ENCODE measurements around the gene SMCO1. TPM values are rescaled to one million over a fixed set of nuclear protein-coding genes. Genes with fewer than 3 reads are reported as not detected.

The SMCO1 gene
- total RNA-seq, 4 donors from 2014 or later = 0.46 to 2.2 (median 1.5) TPM

GRCh38 chr3:196501316-196502044 lies 13.7 kb downstream of the SMCO1 start:
- no peak for DNase-seq
- peak overlapping the region; percentile 91 to 95 (median 93) for H3K27ac ChIP-seq
- no peaks in the 10 kb centered on the region for H3K9me3 ChIP-seq
- peaks cover 18 to 22% of the 10 kb centered on the region in 2 donors for H3K4me1 ChIP-seq
- no peak for TF ChIP-seq CTCF (IDR thresholded peaks at IDR 0.05 in 4 of 5, conservative IDR thresholded peaks at IDR 0.05 in 1 of 5)
- TF ChIP-seq POLR2A (IDR thresholded peaks at IDR 0.05) = no peak
- in situ Hi-C loops (cut with MboI; ENCODE audit: low sequenced_read_pairs in 4 of 4) = loop anchor here in 1 of 4 donors (25.0 kb wide), 1 partner anchor 414 kb away; the partner anchor contains the start of gene TFRC
- no peak for ATAC-seq
- peak overlapping the region; percentile 87 to 92 (median 88) for H3K4me3 ChIP-seq
- intact Hi-C loops (cut with DNase I; ENCODE audit: low total_unique reads) = no loop called here
- no peaks in the 10 kb centered on the region for H3K36me3 ChIP-seq
- no peaks in the 10 kb centered on the region for H3K27me3 ChIP-seq

- no peaks in the 10 kb centered on the region for H3K27me3 ChIP-seq
- no peaks in the 10 kb centered on the region for H3K36me3 ChIP-seq
- H3K4me1 ChIP-seq = peaks cover 23 to 33% of the 10 kb centered on the region in 2 donors
- ATAC-seq (no peak), DNase-seq (no peak)
- intact Hi-C loops (cut with DNase I; ENCODE audit: low total_unique reads) (no loop called here), in situ Hi-C loops (cut with MboI; ENCODE audit: low sequenced_read_pairs in 4 of 4) (loop anchor here in 1 of 4 donors (25.0 kb wide), 1 partner anchor 413 kb away; the partner anchor contains the start of gene TFRC)
- H3K4me3 ChIP-seq = peak overlapping the region; percentile 87 to 92 (median 88)
- TF ChIP-seq POLR2A (IDR thresholded peaks at IDR 0.05) (no peak), CTCF (IDR thresholded peaks at IDR 0.05 in 4 of 5, conservative IDR thresholded peaks at IDR 0.05 in 1 of 5) (no peak)
- H3K27ac ChIP-seq = peak overlapping the region; percentile 91 to 95 (median 93)
- H3K9me3 ChIP-seq = no peaks in the 10 kb centered on the region
Observed at GRCh38 chr3:196499807-196500524, 15.2 kb downstream of the SMCO1 start.

GRCh38 chr3:196499061-196499460 lies 16.1 kb downstream of the SMCO1 start:
- no peak for TF ChIP-seq CTCF (IDR thresholded peaks at IDR 0.05 in 4 of 5, conservative IDR thresholded peaks at IDR 0.05 in 1 of 5)
- no peak for TF ChIP-seq POLR2A (IDR thresholded peaks at IDR 0.05)
- intact Hi-C loops (cut with DNase I; ENCODE audit: low total_unique reads) = no loop called here
- Histone ChIP-seq H3K4me3 (peak overlapping the region in 1 of 4 donors; percentile 1), H3K27me3 (no peaks in the 10 kb centered on the region), H3K9me3 (no peaks in the 10 kb centered on the region), H3K27ac (peak overlapping the region; percentile 91 to 95 (median 93)), H3K4me1 (peaks cover 23 to 33% of the 10 kb centered on the region in 2 donors), H3K36me3 (no peaks in the 10 kb centered on the region)
- ATAC-seq = peak; percentile 34 to 42
- peak; percentile 17 to 42 for DNase-seq
- in situ Hi-C loops (cut with MboI; ENCODE audit: low sequenced_read_pairs in 4 of 4) = no loop called here

- H3K36me3 ChIP-seq = no peaks in the 10 kb centered on the region
- in situ Hi-C loops (cut with MboI; ENCODE audit: low sequenced_read_pairs in 4 of 4) = no loop called here
- H3K4me3 ChIP-seq = no peak overlapping the region
- no peaks in the 10 kb centered on the region for H3K9me3 ChIP-seq
- peak overlapping the region; percentile 91 to 95 (median 93) for H3K27ac ChIP-seq
- H3K4me1 ChIP-seq = peaks cover 23 to 33% of the 10 kb centered on the region in 2 donors
- intact Hi-C loops (cut with DNase I; ENCODE audit: low total_unique reads) = no loop called here
- no peak for ATAC-seq
- TF ChIP-seq CTCF (IDR thresholded peaks at IDR 0.05 in 4 of 5, conservative IDR thresholded peaks at IDR 0.05 in 1 of 5) = no peak
- TF ChIP-seq POLR2A (IDR thresholded peaks at IDR 0.05) = no peak
- H3K27me3 ChIP-seq = no peaks in the 10 kb centered on the region
- DNase-seq = no peak
Observed at GRCh38 chr3:196498297-196498696, 16.8 kb downstream of the SMCO1 start.
